Lower leg skin (tissue), 3 donors: ENCODE measurements around the gene SPATA25.
"Not testable (repeated sequence)": the region's sequence is repeated elsewhere in the genome, so short reads cannot be mapped to it uniquely, and the experiment has no call there.

Source experiments
- CTCF ChIP-seq, 3 donors: fragments of 450-650 bp; IDR thresholded peaks; one replicate each; pipeline ENCODE4 v1.5.1; 2016; ENCODE audit warnings: antibody characterized with exemption in 3 of 3, mild to moderate bottlenecking in 3 of 3, moderate library complexity in 2 of 3
- POLR2A ChIP-seq, 2 donors: fragments of 450-650 bp; IDR thresholded peaks; one replicate each; pipeline ENCODE4 v1.6.1; 2016 to 2017; ENCODE audit warnings: antibody characterized with exemption in 2 of 2, mild to moderate bottlenecking in 1 of 2, moderate library complexity in 1 of 2

- not testable (repeated sequence) for TF ChIP-seq POLR2A, CTCF (IDR thresholded peaks at IDR 0.05)
These were observed 44.3 kb upstream of the SPATA25 start for GRCh38 chr20:45931680-45932079.
